ENCODE results near the gene KATNAL2.
"Not testable (repeated sequence)": the region's sequence is repeated elsewhere in the genome, so short reads cannot be mapped to it uniquely, and the experiment has no call there.

The KATNAL2 gene

DNA sequence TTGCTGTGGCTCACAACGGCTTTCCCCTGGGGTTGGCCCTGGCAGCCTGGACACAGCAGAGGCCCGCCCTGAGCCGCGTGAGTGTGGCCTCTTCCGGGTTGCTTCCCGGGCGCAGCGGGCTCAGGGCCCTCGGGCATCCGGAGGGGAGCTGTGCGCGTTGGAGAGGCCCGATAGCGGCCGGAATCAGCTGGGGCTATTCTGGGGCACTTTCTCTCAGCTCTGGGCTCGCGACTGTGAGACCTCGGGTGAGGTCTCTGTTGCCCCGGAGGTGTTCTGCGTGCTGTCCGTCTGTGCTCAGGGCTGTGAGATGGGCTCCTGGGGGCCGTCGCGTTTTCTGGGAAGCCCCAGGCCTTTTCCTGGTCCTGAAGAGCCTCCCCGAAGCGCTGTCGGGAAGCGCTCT is 117.2 kb downstream of the KATNAL2 start:
- DNase-seq = not testable (repeated sequence)

DNA sequence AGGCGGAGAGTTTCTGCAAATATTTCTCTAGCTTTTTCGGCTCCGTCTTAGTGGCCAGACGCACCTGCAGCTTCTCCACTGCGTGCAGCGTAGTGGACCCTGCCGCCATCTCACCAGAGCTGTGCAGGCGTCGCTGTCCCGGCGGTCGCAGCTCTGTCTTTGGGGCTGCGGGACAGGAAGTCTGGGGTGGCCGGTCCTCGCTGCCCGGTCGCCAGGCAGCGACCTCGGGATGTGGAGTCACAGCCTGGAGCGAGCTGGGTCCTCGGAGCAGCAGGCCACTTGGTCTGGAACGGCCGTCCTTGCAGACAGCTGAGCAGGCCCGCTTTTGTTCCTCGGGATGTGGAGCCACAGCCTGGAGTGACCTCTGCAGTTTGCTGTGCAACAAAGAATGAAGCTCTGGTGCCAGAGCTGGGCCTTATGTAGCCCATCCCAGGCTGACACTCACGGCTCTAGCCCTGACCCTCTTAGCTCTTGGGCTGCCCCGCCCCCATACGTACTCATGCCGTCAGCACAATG is 117.8 kb downstream of the KATNAL2 start, which contains the start of gene ELOA2:
Gene ELOA2 (minus strand): TSS at position 466 of the 516 bp plus-strand sequence. CDS start 357 bp downstream, at position 109.
- no peak for DNase-seq

- no peak for DNase-seq
These were observed 119.0 kb downstream of the KATNAL2 start for GRCh38 chr18:47036298-47036874.

- DNase-seq = no peak
These were observed 119.7 kb downstream of the KATNAL2 start for GRCh38 chr18:47036927-47037578.

GRCh38 chr18:47040982-47041381 is 123.6 kb downstream of the KATNAL2 start:
- no peak for DNase-seq

- DNase-seq = peak in 2 of 6 experiments; percentile 2 to 7
These were observed 133.1 kb downstream of the KATNAL2 start for GRCh38 chr18:47050468-47050867.

- DNase-seq = no peak
These were observed 137.0 kb downstream of the KATNAL2 start for GRCh38 chr18:47054369-47054768.

DNA sequence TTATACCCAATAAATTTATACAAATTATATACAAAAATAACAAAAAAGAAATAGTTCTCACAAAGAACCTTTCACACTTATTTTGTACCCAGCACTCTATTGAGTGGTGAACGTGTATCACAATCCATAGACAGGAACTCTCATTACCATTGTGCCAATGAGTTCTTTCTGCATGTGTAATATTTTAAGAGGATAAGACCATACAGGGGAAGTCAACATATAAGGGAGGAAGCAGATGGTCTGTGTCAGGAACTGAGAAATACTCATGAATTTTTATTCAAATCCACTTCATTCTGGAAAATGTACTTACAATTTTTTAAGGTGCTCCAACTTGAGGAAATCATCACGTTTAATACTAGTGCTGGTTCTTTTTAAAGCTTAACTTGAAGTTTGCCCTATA is 145.1 kb downstream of the KATNAL2 start:
- DNase-seq = no peak

GRCh38 chr18:47063096-47063495 is 145.7 kb downstream of the KATNAL2 start:
- DNase-seq = no peak

DNA sequence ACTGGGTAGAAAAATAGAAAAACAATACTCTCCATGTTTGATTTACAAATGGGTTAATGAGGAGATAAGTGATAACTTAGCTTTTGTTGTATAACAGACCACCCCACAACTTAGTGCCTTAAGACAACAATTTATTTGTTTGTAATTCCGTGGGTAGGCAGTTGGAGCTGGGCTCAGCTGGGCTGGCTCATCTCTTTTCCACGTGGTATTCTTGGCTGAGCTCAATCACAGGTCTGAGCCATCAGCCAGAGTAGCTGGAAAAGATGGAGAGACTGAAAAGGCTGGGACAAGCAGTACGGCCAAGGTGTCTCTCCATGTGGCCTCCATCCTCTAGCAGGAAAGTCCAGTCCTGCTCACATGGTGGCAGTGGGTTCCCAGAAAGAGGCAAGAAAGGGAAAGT is 150.2 kb downstream of the KATNAL2 start:
- no peak for DNase-seq

DNA sequence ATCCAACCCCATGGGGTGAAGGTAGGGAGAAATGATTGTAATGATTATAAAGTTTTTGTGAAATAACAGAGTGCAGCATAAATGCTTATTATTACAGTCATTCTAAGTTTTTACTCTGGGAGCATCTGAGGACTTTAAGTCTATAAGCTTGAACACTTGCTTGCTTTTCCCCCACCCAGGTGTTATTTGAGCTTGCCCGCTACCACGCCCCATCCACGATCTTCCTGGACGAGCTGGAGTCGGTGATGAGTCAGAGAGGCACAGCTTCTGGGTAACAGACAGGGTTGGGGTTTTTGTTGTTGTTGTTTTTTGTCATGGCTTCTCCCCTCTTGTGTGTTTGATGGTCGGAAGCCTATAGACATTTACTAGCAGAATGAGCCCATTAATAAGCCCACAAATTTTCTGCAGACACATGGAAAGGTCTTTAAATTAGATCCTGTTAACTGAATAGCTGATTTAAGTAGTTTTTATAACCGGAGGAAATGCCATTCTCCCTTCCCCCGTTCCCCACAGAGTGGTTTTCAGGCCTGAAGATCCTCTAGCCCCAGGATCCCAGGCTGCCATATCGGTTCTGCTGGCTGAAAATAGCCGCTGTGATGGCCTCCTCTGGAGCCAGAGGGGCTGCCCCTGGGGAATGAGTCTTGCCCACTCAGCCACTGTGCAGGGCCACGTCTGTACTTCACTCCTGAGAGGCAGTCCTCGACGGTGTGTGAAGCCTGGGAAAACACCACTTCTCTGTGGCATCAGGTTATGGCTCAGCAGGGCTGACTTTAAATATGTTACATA is 157.9 kb downstream of the KATNAL2 start:
- no peak for DNase-seq

DNA sequence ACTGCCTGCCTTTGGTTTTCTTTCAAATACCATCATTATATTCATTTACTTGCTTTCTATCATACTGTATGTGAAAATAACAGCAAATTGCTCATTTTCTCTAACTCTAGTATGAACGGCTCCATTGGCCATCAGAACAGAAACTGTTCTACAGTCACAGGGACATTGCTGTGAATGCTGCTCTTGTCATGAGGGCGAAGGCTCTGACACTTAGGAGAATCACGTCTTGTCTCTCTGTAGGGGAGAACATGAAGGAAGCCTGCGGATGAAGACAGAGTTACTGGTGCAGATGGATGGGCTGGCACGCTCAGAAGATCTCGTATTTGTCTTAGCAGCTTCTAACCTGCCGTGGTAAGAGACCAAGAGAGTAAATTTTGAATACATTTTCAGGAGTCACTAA is 159.7 kb downstream of the KATNAL2 start:
- DNase-seq = no peak

DNA sequence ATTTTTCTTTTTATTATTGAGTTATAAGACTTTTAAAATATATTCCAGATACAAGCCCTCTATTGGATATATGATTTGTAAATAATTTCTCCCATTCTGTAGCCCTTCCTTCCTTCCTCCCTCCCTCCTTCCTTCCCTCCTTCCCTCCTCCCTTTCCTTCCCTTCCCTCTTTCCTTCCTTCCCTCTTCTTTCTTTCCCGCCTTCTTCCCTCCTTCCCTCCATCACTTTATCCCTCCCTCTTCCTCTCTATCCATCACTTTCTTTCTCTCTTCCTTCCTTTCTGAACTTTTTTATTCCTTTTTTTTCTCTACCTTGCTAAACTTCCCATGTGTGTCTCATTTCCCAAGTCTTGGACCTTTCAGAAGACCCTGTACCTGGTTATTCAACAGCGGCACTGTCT is 163.5 kb downstream of the KATNAL2 start:
- DNase-seq = no peak

GRCh38 chr18:47081578-47081977 is 164.2 kb downstream of the KATNAL2 start:
- DNase-seq = no peak

- DNase-seq = no peak
These were observed 170.3 kb downstream of the KATNAL2 start for GRCh38 chr18:47087676-47088075.

DNA sequence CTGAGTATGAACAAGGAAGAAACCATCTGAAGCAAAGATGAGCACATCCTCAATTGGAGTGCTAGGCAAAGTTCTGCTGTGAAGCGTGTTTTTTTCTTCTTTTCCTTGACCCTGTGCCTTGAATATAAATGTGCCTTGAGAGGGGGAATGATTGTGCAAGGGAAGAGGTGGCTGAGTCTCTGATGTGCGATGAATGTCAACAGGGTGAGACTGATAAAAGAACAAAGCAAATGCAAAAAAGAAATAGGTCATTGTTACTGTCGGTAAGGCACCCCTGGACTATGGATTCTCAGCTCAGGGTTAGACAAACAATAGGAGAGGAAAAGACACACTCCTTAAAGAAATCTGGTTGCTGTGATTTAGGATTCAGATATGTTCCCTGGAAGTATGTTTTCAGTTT is 178.4 kb downstream of the KATNAL2 start:
- no peak for DNase-seq

- DNase-seq = peak; percentile 26 to 69 (median 40)
These were observed 182.9 kb downstream of the KATNAL2 start for GRCh38 chr18:47100212-47100831.

DNA sequence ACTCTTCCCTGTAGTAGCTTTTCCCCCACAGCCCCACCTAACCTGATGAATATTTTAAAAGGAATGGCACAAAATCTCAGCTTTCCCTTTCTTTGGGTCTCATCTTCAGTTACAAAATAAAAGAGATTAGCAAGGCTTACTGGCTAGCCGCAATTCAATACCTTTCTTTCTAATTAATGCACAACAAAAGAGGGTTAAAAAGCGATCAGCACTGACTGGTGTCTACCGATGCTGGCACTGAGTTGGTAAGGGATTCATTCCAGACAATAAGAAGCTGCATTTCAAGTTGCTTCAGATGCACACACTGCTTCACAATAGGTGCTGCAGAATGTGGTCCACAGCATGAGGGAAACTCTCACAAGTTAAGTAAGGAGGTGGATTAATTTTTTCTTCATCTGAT is 191.0 kb downstream of the KATNAL2 start:
- DNase-seq = no peak

DNA sequence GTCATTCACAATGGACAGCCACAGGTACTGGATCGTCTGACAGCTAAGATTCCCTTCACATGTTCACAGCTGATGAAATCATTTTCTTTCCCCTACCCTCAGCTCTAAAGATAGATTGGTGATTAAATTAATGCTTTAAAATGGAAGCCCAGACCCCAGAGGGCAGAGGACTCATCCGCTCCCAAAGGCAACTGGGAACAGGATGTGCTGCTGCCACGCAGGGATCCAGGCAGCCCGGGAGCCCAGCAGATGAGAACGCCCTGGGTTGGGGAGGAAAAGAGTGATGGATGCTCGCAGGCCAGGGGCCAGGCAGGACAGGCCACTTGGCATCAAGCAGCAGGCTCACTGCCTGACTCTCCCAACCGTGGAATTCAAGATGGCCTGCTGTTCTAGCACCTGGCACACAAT is 191.6 kb downstream of the KATNAL2 start:
- no peak for DNase-seq

GRCh38 chr18:47109720-47110119 is 192.3 kb downstream of the KATNAL2 start:
- no peak for DNase-seq

DNA sequence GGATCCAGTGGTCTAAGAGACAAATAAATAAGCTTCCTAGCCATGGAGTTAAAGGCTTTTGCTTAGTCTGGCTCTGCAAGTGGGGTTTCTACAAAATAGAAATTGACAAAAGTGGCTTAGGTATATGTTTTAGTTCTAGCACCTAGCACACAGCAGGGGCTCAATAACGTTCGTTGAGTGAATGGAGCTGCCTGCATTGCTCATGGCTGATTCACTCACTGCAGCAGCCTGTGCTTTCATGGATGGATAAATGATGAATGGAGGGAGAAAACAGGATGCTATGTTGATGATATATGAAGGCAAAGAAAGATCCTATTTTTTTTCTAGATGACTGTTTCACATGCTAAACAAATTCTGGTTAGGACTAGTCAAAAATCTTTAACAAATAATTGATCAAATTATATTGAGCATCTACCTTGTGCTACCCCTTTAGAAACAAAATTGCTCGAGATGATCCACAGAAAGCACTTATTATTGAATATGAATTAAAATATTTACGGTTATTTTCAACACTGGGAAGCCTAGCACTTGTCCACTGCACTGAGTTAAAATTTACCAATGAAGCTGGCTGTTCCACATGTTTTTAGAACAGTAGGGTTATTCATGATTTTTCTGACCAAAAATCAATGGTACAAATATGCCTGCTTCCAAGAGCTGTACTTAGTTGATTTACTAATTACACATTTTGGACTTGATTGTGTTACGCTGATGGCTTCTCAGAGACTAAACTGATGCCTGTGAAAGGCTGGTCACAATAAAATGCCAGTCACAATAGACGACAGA is 193.3 kb downstream of the KATNAL2 start:
- DNase-seq = no peak

GRCh38 chr18:47113796-47114540 is 196.6 kb downstream of the KATNAL2 start:
- DNase-seq = no peak
